Mucosa of stomach (tissue), 1 donor: Measurements from ENCODE around the gene ANKS6.

Experiments
- H3K27me3 ChIP-seq: one replicate; pipeline ENCODE4 v1.7.0; 2013; ENCODE audit warnings: mild to moderate bottlenecking, low read length; ENCODE audit not compliant: control insufficient read depth, insufficient read depth
- H3K36me3 ChIP-seq: one replicate; pipeline ENCODE4 v1.7.0; 2013; ENCODE audit warnings: low read length; ENCODE audit not compliant: control insufficient read depth, insufficient read depth
- H3K4me1 ChIP-seq: one replicate; pipeline ENCODE4 v1.7.0; 2013; ENCODE audit warnings: mild to moderate bottlenecking, low read length; ENCODE audit not compliant: control insufficient read depth, insufficient read depth
- H3K4me3 ChIP-seq: one replicate; pipeline ENCODE4 v1.7.0; 2013; ENCODE audit warnings: low read length
- H3K9ac ChIP-seq: one replicate; pipeline ENCODE4 v1.7.0; 2013; ENCODE audit warnings: mild to moderate bottlenecking, low read length, moderate library complexity
- H3K9me3 ChIP-seq: one replicate; pipeline ENCODE4 v1.7.0; 2013; ENCODE audit warnings: mild to moderate bottlenecking, low read length, moderate library complexity; ENCODE audit not compliant: control insufficient read depth
- donor health status: Pancreatic carcinoma.

ANKS6 gene

GRCh38 chr9:98751210-98751609 is 45.1 kb downstream of the ANKS6 start:
- no peak overlapping the region for H3K9ac ChIP-seq
- H3K9me3 ChIP-seq, result no peaks in the 10 kb centered on the region
- H3K36me3 ChIP-seq, result no peaks in the 10 kb centered on the region
- H3K4me3 ChIP-seq, result no peak overlapping the region
- no peaks in the 10 kb centered on the region for H3K4me1 ChIP-seq
- no peaks in the 10 kb centered on the region for H3K27me3 ChIP-seq

- H3K27me3 ChIP-seq, result no peaks in the 10 kb centered on the region
- H3K4me1 ChIP-seq, result no peaks in the 10 kb centered on the region
- H3K9me3 ChIP-seq, result no peaks in the 10 kb centered on the region
- H3K9ac ChIP-seq, result no peak overlapping the region
- H3K36me3 ChIP-seq, result no peaks in the 10 kb centered on the region
- no peak overlapping the region for H3K4me3 ChIP-seq
Observed at GRCh38 chr9:98750364-98751060, 45.8 kb downstream of the ANKS6 start.

GRCh38 chr9:98747476-98747875 is 48.9 kb downstream of the ANKS6 start:
- Histone ChIP-seq H3K36me3 (no peaks in the 10 kb centered on the region), H3K9ac (no peak overlapping the region)

GRCh38 chr9:98745470-98745869 is 50.9 kb downstream of the ANKS6 start:
- no peaks in the 10 kb centered on the region for H3K27me3 ChIP-seq
- H3K9me3 ChIP-seq, result no peaks in the 10 kb centered on the region
- no peaks in the 10 kb centered on the region for H3K36me3 ChIP-seq
- H3K4me1 ChIP-seq, result no peaks in the 10 kb centered on the region
- H3K4me3 ChIP-seq, result no peak overlapping the region
- no peak overlapping the region for H3K9ac ChIP-seq

More at GRCh38 chr9:98747476-98747875, 48.9 kb downstream of the ANKS6 start:
- Histone ChIP-seq H3K27me3 (no peaks in the 10 kb centered on the region), H3K4me3 (no peak overlapping the region), H3K9me3 (no peaks in the 10 kb centered on the region), H3K4me1 (no peaks in the 10 kb centered on the region)

GRCh38 chr9:98743818-98744611 is 52.3 kb downstream of the ANKS6 start:
- Histone ChIP-seq H3K27me3 (no peaks in the 10 kb centered on the region), H3K9me3 (no peaks in the 10 kb centered on the region), H3K4me3 (no peak overlapping the region), H3K36me3 (no peaks in the 10 kb centered on the region), H3K4me1 (no peaks in the 10 kb centered on the region), H3K9ac (no peak overlapping the region)

- Histone ChIP-seq H3K36me3 (no peaks in the 10 kb centered on the region), H3K4me1 (no peaks in the 10 kb centered on the region), H3K27me3 (no peaks in the 10 kb centered on the region), H3K4me3 (no peak overlapping the region), H3K9me3 (no peaks in the 10 kb centered on the region), H3K9ac (no peak overlapping the region)
Observed at GRCh38 chr9:98743329-98743728, 53.0 kb downstream of the ANKS6 start.

- Histone ChIP-seq H3K36me3 (no peaks in the 10 kb centered on the region), H3K27me3 (no peaks in the 10 kb centered on the region), H3K4me1 (no peaks in the 10 kb centered on the region), H3K4me3 (no peak overlapping the region), H3K9me3 (no peaks in the 10 kb centered on the region), H3K9ac (no peak overlapping the region)
Observed at GRCh38 chr9:98742325-98743280, 53.8 kb downstream of the ANKS6 start.

GRCh38 chr9:98740226-98740881 is 56.0 kb downstream of the ANKS6 start:
- no peaks in the 10 kb centered on the region for H3K4me1 ChIP-seq
- no peaks in the 10 kb centered on the region for H3K9me3 ChIP-seq
- H3K36me3 ChIP-seq, result peaks cover 8% of the 10 kb centered on the region
- no peak overlapping the region for H3K4me3 ChIP-seq
- H3K9ac ChIP-seq, result no peak overlapping the region
- H3K27me3 ChIP-seq, result no peaks in the 10 kb centered on the region

GRCh38 chr9:98738741-98739140 is 57.6 kb downstream of the ANKS6 start:
- H3K36me3 ChIP-seq, result peaks cover 8% of the 10 kb centered on the region
- no peaks in the 10 kb centered on the region for H3K9me3 ChIP-seq
- H3K9ac ChIP-seq, result no peak overlapping the region
- H3K4me1 ChIP-seq, result no peaks in the 10 kb centered on the region
- no peaks in the 10 kb centered on the region for H3K27me3 ChIP-seq
- H3K4me3 ChIP-seq, result no peak overlapping the region

- Histone ChIP-seq H3K9me3 (no peaks in the 10 kb centered on the region), H3K27me3 (no peaks in the 10 kb centered on the region), H3K9ac (no peak overlapping the region), H3K36me3 (peaks cover 8% of the 10 kb centered on the region), H3K4me3 (no peak overlapping the region), H3K4me1 (no peaks in the 10 kb centered on the region)
Observed at GRCh38 chr9:98736226-98736625, 60.1 kb downstream of the ANKS6 start.

GRCh38 chr9:98732801-98733200 is 63.6 kb downstream of the ANKS6 start:
- no peaks in the 10 kb centered on the region for H3K27me3 ChIP-seq
- no peak overlapping the region for H3K9ac ChIP-seq
- no peaks in the 10 kb centered on the region for H3K4me1 ChIP-seq
- H3K4me3 ChIP-seq, result no peak overlapping the region
- no peaks in the 10 kb centered on the region for H3K9me3 ChIP-seq
- peaks cover 8% of the 10 kb centered on the region for H3K36me3 ChIP-seq
